Measurements from ENCODE around the gene PLEKHO2. TPM values are rescaled to one million over a fixed set of nuclear protein-coding genes. Genes with fewer than 3 reads are reported as not detected.
A peak's percentile ranks its signal among the peaks of the same experiment; 100 is the strongest.

Gene PLEKHO2
- polyA plus RNA-seq, 2 of the 4 experiments (the other 2 are of a cell fraction), result 2.8 to 3.9 TPM

- H3K4me1 ChIP-seq, result peaks cover 13% of the 10 kb centered on the region; the same call in 2 of the 3 replicates
- FAIRE-seq (no peak), DNase-seq (ENCODE audit: low read depth in 1 of 2, low spot score in 1 of 2) (peak; percentile 29 to 44), ATAC-seq (peak in 1 of 2 experiments; percentile 5; a peak in 4 of 6 replicates)
- ChIA-PET POLR2A (interaction anchor here (1.2 kb wide), 1 partner anchor 9 kb away, joined by 3 read pairs; no protein-coding TSS in a partner anchor), CTCF (interaction anchor here (1.0 kb wide), 2 partner anchors 9 to 15 kb away, joined by 3 to 7 read pairs; no protein-coding TSS in a partner anchor)
- WGBS (ENCODE audit: missing lambda C conversion rate), result 33% methylated on average over 24 of the region's 26 CpGs
- H3K4me2 ChIP-seq, result peak overlapping the region; percentile 90
- peak overlapping the region; percentile 70 for H3K4me3 ChIP-seq
- H3K9me3 ChIP-seq, result no peaks in the 10 kb centered on the region
- TF ChIP-seq CHD2 (IDR thresholded peaks at IDR 0.05; ENCODE audit: low read length, partially characterized antibody) (no peak), PHF8 (IDR thresholded peaks at IDR 0.05; ENCODE audit: borderline replicate concordance, low read depth) (peak; percentile 48; the same call in 1 of the 2 replicates), NFE2L2 (conservative IDR thresholded peaks at IDR 0.05; ENCODE audit: low read length) (peak; percentile 39; the same call in 1 of the 2 replicates), RCOR1 (IDR thresholded peaks at IDR 0.05; ENCODE audit: low read depth, low read length) (no peak), HOXB13 (CRISPR knock-in tag; IDR thresholded peaks at IDR 0.05; ENCODE audit: low read depth) (no peak)
- TF ChIP-seq, protein P1, sequence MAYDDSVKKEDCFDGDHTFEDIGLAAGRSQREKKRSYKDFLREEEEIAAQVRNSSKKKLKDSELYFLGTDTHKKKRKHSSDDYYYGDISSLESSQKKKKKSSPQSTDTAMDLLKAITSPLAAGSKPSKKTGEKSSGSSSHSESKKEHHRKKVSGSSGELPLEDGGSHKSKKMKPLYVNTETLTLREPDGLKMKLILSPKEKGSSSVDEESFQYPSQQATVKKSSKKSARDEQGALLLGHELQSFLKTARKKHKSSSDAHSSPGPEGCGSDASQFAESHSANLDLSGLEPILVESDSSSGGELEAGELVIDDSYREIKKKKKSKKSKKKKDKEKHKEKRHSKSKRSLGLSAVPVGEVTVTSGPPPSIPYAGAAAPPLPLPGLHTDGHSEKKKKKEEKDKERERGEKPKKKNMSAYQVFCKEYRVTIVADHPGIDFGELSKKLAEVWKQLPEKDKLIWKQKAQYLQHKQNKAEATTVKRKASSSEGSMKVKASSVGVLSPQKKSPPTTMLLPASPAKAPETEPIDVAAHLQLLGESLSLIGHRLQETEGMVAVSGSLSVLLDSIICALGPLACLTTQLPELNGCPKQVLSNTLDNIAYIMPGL (CRISPR knock-in tag; IDR thresholded peaks at IDR 0.05; ENCODE audit: borderline replicate concordance), result no peak
- H3K27ac ChIP-seq, result peak overlapping the region; percentile 82 to 95
These were observed 603 bp downstream of the PLEKHO2 start for GRCh38 chr15:64842096-64842939.

DNA sequence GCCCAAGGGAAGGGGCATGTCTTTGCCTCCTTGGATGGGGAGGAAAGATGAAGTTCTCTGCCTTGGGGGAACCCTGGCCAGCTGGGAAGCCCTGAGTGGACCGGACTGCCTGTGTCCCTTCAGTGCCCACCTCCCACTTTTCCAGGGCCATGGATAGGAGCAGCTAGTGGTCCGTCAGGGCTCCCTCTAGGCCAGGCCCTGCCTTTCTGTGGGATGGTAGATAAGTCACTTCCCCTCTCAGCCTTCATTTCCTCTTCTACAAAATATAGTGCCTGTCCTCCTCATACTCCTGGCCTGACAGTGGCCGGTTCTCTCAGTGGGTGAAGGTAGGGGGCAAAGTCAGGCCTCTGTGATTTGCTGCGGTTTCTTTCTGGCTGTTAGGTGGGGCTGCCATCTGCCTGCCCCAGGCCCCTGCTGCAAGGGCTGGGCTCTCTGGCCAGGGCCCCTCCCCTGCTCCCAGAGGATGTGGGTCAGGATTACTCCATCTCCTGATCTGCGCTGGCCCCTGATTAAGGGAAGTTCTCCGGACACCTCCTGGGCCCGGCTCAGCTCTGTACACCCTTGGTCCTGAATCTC is 1.4 kb downstream of the PLEKHO2 start:
- Histone ChIP-seq H3K4me3 (no peak overlapping the region), H3K4me1 (peaks cover 13% of the 10 kb centered on the region; the same call in 2 of the 3 replicates), H3K4me2 (peak overlapping the region; percentile 90; the same call in 2 of the 3 replicates), H3K9me3 (no peaks in the 10 kb centered on the region), H3K27ac (peak overlapping the region in 1 of 2 experiments; percentile 95; a peak in 3 of 6 replicates)
- WGBS (ENCODE audit: missing lambda C conversion rate), result 86% methylated on average over 7 of the region's 7 CpGs
- CTCF ChIA-PET, result interaction anchor here (0.6 to 2.7 kb wide), 6 partner anchors 7 to 111 kb away, joined by 3 to 12 read pairs (median 4); no protein-coding TSS in a partner anchor
- FAIRE-seq, result no peak
- no peak for ATAC-seq
- POLR2A ChIA-PET, result interaction anchor here (1.2 kb wide), 1 partner anchor 8 kb away, joined by 3 read pairs; no protein-coding TSS in a partner anchor
- TF ChIP-seq RAD21 (conservative IDR thresholded peaks at IDR 0.05 in 1 of 2, IDR thresholded peaks at IDR 0.05 in 1 of 2) (no peak), TP53 (CRISPR knock-in tag; IDR thresholded peaks at IDR 0.05) (no peak), HOXB13 (CRISPR knock-in tag; IDR thresholded peaks at IDR 0.05; ENCODE audit: low read depth) (no peak), HES2 (IDR thresholded peaks at IDR 0.05) (no peak), ZC3H11A (IDR thresholded peaks at IDR 0.05) (no peak), BHLHE40 (IDR thresholded peaks at IDR 0.05; ENCODE audit: low read depth, low read length) (no peak), ZNF302 (CRISPR knock-in tag; IDR thresholded peaks at IDR 0.05) (no peak), EP300 (IDR thresholded peaks at IDR 0.05) (no peak), RNF2 (IDR thresholded peaks at IDR 0.05; ENCODE audit: borderline replicate concordance, low read depth) (no peak), RCOR1 (IDR thresholded peaks at IDR 0.05; ENCODE audit: low read depth, low read length) (no peak), MAZ (IDR thresholded peaks at IDR 0.05; ENCODE audit: borderline replicate concordance, low read depth, low read length) (no peak)
- TF ChIP-seq, protein P2, sequence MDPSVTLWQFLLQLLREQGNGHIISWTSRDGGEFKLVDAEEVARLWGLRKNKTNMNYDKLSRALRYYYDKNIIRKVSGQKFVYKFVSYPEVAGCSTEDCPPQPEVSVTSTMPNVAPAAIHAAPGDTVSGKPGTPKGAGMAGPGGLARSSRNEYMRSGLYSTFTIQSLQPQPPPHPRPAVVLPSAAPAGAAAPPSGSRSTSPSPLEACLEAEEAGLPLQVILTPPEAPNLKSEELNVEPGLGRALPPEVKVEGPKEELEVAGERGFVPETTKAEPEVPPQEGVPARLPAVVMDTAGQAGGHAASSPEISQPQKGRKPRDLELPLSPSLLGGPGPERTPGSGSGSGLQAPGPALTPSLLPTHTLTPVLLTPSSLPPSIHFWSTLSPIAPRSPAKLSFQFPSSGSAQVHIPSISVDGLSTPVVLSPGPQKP (IDR thresholded peaks at IDR 0.05; ENCODE audit: low read depth, low read length), result no peak
- no peak for DNase-seq (ENCODE audit: low read depth in 1 of 2, low spot score in 1 of 2)
